NCI-H2029 treated with DMSO at 0.1 percent for 48 hours (cell line): ENCODE data around the gene ZBTB16.

ENCODE experiments used
- DNase-seq: peaks from one replicate; lab custom pipeline; 2025; lab: John Stamatoyannopoulos, UW

Gene ZBTB16, protein sequence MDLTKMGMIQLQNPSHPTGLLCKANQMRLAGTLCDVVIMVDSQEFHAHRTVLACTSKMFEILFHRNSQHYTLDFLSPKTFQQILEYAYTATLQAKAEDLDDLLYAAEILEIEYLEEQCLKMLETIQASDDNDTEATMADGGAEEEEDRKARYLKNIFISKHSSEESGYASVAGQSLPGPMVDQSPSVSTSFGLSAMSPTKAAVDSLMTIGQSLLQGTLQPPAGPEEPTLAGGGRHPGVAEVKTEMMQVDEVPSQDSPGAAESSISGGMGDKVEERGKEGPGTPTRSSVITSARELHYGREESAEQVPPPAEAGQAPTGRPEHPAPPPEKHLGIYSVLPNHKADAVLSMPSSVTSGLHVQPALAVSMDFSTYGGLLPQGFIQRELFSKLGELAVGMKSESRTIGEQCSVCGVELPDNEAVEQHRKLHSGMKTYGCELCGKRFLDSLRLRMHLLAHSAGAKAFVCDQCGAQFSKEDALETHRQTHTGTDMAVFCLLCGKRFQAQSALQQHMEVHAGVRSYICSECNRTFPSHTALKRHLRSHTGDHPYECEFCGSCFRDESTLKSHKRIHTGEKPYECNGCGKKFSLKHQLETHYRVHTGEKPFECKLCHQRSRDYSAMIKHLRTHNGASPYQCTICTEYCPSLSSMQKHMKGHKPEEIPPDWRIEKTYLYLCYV

DNA sequence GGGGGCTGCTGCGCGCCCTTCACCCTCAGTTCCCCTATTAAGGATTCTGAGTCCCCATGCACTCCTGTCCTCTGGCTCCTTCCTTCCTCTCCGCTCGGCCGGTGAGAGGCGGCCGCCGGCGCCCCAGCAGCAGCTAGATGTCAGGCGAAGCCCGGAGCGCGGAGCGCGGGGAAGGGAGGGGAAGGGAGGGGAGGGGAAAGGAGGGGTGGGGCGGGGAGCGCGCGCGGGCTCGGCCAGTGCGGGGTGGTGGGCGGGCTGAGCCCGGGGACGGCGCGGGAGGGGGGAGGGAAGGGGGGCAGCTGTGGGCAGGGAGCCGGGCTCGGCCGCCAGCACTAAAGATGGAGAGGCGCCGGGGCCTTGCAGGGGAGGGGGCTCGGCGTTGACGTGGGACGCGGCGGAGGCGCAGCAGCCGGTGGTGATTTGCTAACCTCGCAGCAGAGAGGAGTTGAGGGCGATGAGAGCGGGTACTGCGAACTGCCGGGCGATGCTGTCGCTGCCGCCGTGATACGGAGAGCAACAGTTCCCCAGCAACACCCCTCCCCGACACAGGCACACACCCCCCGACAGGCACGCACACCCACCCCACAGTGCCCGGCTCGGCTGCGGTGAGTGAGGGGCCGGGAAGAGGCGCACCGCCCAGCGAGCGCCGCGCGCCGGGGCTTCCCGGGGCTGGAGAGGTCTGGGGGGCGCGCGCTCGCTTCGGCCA lies at the start of gene ZBTB16:
TSS of gene ZBTB16 (plus strand) at position 434 of the 706 bp plus-strand sequence. CDS start 3,590 bp downstream, outside the sequence.
- peak; percentile 56 for DNase-seq

DNA sequence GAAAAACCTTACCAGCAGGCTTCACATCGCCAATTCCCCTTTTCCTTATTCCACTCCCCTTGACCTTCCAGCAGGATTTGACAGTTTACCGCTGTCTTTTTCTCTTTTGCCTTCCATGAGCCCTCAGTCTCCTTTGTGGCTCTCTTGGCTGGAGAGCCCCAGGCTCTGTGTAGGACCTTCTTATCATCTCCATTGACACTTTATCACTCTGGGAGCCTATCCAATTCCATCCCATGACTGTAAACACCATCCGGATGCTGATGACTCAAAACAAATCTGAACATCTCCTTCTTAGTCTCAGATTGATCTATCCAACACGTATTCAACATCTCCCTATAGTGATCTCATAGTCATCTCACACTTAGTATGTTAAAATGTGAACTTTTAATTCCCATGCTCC lies 48.6 kb upstream of the ZBTB16 start:
- DNase-seq, result no peak

DNA sequence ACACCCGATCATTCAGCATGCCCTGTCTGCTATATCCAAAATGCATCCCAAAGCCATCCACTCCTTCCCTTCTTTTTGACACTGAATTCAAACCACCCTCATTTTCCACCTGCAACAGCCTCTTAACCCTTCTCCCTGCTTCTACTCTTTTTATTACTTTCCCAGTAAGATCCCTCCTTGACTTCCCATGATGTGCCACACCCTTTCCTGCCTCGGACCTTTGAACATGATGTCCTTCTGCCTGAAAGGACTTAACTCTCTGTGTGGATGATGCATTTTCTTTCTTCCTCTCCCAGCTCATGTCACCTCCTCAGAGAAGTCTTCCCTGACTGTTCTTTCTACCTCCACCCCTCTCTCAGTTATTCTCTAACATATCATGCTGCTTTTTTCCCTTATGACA lies 48.1 kb upstream of the ZBTB16 start:
- no peak for DNase-seq

DNA sequence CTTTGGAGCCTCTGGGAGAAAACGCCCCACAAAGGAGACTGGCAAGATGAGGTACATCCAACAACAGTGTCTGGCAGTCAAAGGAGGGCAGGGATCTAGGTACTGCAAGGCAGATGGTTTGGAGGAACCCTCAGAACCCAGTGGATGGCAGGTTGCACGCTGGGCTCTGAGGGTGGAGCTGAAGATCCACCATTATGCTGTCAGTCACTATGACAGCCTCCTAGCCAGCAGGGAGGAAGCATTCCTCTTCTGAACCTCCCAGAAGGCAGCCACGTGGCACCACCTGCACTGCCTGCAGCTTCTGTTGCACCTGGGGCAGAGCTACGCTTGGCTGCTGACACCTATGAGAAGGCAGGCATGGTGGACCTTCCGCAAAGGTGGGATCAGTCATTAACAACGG lies 44.4 kb upstream of the ZBTB16 start:
- no peak for DNase-seq

DNA sequence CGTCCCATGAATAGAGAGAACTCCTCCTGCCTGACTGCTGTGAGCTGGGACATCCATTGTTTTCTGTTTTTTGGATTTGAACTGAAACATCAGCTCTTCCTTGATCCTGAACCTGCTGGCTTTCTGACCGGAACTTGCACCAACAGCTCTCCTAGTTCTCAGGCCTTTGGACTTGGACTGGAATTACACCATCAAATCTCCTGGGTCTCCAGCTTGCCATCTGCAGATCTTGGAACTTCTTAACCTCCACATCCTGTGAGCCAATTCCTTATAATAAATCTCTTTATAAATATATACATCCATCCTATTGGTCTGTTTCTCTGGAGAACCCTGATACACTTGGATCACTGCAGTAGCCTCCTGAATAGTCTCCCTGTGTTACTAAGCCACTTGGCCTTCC lies 42.5 kb upstream of the ZBTB16 start:
- DNase-seq, result no peak

DNA sequence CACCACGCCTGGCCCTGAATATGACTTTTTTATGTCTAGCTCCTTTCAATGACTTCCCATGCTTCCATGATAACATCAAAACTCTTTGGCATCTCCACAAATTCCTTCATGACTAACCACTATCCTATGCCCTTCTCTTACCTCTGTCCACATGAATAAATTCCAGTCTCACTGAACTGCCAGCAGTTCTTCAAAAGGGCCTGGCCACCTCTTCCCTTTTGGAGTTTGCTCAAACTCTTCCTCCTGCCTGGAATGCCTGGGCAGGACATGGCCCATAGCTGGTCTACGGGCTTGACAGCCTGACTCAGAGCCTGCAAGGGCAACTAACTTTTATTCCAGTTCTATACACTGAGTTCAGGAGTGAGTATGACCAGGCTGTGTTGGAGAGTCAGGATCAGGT lies 41.8 kb upstream of the ZBTB16 start:
- DNase-seq, result no peak

DNA sequence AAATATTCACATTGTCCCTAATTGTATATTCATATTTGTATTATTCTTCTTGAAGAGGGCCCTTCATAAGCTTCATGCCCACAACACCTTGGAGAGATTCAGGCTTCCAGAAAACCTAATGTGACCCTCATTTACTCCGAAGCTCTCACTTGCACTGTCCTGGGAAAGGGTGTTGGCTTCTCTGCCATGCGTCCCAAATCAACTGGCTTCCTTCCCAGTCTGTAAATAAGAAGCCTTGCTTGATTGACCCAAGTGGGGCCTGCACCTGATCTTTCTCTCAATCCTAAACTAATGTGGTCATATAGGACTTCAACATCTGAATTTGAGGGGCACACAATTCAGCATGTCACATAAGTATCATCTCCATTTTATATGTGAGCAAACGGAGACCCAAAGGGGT lies 40.5 kb upstream of the ZBTB16 start:
- peak; percentile 8 for DNase-seq

DNA sequence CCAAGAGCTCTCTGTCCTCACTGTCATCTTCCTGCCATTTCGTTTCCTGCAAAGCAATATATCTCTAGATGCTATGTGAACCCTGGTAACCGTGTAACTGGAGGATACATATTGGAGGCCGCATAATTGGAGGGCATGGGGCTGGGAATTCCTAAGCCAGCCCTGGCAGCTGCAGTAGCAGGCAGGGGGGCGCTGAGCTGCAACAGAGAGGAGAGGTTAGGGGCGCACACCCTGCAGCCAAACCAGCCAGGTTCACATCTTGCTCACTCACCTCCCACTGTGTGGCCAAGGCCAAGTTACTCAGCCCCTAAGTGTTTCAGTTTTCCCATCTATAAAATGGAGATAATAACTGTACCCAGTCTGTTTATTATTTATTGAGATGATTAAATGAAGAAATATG lies 39.9 kb upstream of the ZBTB16 start:
- no peak for DNase-seq

DNA sequence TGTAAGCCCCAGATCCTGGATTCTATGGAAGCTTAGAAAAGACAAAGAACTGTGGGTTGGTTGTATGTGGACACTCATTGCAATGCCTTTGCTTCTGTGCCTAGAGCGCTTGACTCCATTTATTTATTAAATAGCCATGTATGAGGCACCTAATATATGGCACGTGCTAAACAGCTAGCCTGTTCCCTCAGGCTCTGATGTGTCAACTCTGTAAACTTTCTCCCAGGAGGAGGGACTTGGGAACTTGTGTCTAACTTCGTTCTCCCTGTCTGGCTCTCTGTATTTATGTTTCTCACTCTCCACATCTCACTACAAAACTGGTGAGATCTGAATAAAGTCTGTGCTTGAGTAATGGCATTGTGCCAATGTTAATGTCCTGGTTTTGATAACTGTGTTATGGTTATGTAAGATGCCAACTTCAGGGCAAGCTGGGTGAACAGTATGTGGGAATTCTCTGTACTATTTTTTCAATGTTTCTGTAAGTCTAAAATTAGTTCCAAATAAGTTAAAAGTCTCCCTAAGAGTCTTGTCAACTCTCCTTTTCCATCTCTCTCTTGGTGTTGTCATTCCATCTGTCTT lies 34.1 kb upstream of the ZBTB16 start:
- no peak for DNase-seq

DNA sequence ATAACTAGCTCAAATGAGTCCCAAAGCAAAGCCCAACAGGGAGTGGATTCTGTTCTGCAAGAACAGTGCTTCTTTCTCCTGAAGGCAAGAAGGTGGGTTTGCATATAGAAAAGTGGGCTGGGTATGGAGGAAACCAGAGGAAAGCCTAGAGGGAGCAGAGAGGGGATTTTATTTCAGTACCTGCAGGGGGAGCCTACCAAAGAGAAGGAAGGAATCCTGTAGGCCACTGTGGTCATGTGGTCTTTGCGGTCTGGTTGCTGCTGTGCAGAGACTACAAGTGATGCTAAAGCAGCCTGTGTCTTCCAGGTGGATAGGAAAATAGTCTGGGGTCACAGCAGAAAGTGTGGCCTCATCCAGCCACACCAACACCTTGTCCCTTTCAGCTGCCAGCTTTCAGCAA lies 33.2 kb upstream of the ZBTB16 start:
- no peak for DNase-seq

DNA sequence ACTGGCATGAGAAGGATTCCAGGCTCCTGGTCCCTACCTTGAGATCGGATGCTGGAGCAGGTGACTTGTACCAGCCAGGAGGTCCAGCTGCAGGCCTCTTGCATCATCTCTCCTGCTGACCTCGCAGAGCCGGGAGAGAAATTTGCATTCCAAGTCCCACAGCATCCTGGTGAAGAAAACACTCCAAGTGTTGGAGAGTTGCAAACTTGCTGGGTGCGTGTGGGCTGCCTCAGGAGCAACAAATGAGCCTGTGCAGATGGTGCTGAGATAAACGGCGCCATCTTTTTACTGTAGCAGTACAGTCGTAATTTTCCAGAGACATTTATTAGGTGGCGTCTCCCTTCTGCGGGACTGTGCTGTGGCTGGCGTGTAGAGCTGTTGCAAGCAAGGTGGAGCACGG lies 32.1 kb upstream of the ZBTB16 start:
- DNase-seq, result no peak

DNA sequence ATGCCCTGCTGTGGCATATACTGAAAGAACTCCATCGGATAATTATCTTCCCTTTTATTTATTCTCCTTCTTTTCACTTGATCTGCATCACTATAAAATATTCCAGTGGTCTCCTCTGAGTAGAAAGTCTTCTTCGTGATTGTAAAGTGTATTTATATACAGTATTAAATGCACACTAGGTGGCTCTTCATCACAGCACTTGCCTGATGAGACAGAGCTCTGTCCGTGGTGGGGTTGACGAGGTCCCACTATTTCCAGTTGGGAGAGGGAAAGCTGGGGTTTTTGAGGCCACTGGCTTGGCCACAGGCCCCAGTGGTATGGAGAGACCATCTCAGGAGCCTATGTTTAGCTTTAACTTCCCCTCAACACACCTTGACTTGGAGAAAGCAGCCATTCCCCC lies 31.6 kb upstream of the ZBTB16 start:
- no peak for DNase-seq

DNA sequence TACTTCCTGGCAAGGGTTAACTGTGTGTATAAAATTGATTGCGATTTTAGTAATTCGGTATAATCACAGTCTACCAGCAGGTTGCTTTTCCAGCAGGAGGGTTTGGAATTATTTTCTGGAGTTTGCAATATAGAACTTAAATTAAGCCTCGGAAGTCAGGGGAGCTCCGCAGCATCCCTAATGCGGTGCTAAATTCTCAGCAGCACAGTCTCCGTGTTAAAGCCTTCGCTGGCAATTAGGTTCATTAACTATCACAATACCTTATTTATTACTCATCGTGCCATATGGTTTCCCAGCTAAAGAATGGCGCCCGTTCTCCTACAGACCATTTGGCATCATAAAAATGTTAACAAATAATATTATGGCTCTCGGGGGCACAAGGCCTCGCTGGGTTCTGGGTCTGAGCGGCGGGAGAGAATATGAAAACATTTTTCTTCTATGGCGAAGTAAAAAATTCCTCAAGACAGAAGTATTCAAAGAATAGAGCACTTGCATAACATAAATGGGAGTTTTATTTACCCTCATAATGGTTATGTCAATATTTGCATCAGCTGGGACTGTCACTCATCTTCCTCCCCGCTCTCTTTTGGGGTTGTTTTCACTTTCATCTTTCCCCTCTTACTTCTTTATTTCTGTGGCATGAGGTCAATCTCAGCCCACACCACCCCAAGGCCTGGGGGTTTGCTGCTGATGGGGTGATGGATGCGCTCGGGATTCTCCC lies 28.1 kb upstream of the ZBTB16 start:
- DNase-seq, result no peak

DNA sequence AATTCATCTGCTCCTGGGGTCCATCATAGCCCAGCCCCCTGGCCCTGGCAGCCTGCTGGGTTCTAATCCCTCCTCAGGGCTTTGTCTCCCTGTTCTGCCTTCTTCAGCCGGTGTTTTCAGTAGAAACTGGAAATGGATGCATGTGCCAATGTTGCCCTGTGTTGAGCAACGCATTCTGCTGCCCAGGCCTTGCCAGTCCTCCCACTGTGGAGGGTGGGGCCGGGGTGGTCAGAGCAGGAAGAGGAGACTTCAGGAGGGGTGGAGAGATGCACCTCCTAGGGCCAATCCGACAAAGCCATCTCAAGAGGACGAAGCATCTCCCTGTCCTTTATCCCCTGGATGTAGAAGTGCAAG lies 27.6 kb upstream of the ZBTB16 start:
- DNase-seq, result no peak

DNA sequence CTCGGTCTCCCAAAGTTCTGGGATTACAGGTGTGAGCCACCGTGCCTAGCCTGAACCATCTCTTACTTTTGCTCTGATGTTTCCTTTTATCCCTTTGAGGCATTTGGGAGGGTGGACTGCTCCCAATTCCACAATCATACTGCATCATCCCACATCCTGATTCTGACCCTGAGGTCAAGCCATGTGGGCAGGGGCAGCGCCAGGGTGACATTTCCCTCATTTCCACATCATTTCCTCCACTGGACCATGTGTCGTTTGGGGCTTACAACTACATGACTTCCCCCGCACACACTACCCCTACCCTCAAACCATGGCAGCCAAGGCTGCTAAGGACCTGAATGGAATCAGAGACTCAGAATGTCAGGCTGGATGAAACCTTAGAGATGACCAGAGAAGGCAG lies 26.4 kb upstream of the ZBTB16 start:
- no peak for DNase-seq

DNA sequence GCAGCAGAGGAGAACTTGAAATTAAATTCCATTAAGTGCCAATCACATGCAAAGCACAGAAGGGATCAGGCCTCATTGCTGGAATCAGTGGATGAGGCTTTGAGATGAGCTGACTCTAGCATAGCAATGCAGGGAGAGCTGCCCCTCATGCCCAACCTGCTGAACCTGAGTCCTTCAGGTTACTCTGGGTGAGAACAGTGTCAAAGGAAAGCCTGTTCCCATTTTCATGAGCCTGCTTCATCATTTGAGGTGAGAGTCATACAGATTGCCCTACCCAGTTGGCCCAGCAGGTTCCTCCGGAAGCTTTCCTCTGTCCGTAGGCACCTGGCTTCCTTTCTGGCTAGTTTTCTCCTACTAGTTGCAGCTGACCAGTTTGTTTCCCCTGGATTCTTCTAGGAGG lies 25.9 kb upstream of the ZBTB16 start:
- DNase-seq, result no peak

DNA sequence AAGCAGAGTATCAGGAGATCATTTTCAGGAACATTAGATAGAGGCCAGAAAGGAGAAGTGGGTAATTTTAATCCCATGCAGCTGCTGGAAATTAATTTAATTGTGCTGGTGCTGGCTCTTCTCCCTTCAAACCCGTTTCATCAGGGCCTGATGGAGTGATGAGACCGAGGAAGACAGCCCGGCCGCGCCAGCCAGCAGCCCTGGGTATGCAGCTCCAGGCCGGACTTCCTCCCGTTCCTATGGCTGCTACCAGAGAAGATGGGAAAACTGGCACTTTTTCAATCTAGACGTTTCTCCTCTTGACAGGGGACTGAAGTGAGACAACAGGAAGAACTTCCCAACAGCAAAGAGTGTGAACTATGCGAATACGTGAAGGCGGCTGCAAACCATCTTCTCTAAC lies 24.6 kb upstream of the ZBTB16 start:
- no peak for DNase-seq

DNA sequence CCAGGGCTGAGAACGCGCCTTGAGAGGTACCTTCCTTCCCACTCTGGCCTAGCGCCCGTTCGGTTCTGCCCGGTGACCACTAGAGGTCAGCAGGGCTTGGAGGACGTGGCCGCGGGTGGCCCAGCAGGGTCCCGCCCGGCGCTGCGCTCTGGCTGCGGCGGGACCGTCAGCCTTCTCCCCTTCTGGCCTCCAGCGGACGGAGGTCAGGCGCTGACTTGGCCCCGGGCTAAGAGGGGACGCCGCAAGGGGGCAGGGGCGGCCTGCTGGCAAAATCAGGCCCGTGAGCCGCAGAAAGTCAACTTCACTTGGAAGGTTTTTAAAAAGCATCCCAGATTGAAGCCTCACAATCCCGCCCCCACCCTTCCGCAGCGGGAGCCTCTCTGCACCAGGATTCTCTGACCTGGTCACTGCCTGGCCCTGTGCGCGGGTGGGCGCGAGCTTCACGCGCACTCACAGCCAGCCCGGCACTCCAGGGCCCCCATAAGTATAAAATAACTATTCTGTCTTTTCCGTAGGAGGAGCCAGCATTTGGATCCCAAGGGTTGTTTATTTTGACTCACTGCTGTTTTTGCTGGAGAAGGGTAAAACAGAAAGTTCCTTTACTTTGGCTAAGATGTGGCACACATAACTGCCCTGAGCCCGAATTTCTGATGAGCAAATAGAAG lies 23.2 kb upstream of the ZBTB16 start:
- DNase-seq, result peak; percentile 25

DNA sequence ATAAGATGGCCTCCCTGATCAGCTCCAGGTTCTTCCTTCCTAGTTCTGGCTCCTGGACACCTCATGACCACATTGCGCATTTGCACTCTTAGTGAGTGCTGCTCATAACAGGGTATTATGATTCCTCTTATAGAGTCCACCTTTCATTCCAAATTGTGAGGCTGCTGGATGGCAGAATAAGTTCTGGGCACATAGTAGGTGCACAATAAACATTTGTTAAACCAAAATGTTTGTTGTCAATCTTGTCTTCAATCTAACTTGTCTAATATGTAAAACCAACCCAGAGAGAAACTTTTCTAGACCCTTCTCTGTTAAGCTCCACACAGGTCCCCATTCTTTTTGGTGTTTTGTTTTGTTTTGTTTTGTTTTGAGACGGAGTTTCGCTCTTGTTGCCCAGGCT lies 22.6 kb upstream of the ZBTB16 start:
- no peak for DNase-seq

DNA sequence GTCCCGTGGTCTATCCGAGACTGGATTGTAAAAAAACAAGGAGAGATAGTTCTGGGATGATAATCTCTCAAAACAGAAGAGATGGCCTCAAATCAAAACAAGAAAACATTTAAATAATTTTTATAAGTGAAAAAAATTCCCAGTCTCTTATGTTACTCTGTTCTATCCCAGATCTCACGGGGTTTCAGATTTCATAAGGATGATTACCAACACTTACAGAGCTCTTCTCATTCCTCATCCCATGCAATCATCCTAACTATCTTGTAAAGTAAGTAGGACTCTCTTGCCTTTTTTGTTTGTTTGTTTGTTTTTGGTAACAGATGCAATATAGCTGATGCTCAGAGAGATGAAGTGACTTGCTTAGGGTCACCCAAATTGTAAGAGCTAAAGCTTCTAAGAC lies 20.0 kb upstream of the ZBTB16 start:
- no peak for DNase-seq

DNA sequence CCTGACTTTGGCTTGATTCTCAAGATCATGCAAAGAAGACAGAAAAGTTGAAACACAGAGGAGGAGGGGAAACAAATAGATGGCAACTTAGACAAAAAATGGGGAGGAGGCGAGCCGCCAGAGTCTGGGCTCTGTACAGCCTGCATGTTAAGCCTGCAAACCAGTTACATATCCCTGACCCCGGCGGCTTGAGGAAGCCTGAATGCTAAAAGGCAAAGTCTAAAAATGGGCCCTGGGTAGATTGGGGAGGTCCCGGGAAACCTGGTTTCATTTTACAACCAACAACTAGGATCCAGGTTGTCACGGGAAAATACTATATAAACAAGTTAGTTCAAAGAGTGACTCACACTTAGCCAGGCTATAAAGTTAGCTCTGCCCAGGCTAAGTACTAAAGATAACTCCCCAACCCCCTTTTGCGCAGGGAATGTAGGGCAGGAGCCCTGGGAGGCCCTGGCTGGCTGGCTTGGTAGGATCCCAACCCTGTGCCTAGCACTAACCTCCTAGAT lies 18.8 kb upstream of the ZBTB16 start:
- DNase-seq, result no peak
